Right lung (tissue), 5 donors: ENCODE results near the gene LRRC26. TPM values are rescaled to one million over a fixed set of nuclear protein-coding genes. Genes with fewer than 3 reads are reported as not detected.

Source experiments
- DNase-seq, 2 donors: peaks; one replicate each; pipeline ENCODE4 v3.0.0-alpha.2; 2013
- polyA plus RNA-seq, 5 donors: library from polyadenylated mRNA; unstranded; fragments of 120-200 nt; gene quantifications; one replicate each; pipeline versions ENCODE4 v1.2.1 to v1.2.3, GENCODE V29; 2013; ENCODE audit warnings: inconsistent platforms in 1 of 5, low replicate concordance in 1 of 5; ENCODE audit not compliant: insufficient read length in 5 of 5, insufficient read depth in 1 of 5

LRRC26 gene
- polyA plus RNA-seq, 5 donors: 0.23 to 0.49 (median 0.37) TPM; not detected in 1

DNA sequence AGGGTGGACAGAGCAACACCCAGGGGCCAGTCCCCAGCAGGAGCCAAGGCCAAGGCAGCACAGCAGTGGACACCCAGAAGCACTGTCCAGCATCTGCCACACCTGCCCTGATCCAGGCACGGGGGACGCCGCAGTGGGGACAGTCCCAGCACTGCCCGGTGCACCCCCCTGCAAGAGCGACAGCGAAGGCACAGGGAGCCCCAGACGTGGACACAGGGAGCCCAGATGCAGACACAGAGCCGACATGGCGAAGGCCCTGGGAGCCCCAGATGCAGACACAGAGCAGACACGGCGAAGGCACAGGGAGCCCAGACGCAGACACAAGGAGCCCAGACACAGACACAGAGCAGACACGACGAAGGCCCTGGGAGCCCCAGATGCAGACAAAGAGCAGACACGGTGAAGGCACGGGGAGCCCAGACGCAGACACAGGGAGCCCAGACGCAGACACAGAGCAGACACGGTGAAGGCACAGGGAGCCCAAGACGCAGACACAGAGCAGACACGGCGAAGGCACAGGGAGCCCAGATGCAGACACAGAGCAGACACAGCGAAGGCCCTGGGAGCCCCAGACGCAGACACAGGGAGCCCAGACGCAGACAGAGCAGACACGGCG, 14.2 kb upstream of the LRRC26 start:
- DNase-seq: no peak

DNA sequence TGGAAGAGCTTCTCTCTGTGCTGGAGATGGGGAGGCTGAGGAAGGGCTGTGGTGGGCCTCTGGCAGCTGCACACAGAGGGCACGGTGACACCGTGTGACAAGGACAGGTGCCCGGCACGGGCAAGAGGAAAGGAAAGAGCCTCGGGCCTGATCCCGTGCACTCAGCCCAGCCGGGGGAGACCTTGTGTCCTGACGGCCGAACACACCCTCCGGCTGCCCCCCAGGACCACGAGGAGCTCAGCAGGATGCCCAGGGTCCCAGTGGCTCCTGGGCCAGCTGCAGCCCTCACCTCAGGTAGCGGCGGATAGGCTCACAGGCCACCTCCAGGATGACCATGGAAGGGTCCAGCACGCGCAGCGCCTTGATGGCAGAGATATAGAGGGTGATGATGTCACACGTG, 13.0 kb upstream of the LRRC26 start:
- DNase-seq: no peak

DNA sequence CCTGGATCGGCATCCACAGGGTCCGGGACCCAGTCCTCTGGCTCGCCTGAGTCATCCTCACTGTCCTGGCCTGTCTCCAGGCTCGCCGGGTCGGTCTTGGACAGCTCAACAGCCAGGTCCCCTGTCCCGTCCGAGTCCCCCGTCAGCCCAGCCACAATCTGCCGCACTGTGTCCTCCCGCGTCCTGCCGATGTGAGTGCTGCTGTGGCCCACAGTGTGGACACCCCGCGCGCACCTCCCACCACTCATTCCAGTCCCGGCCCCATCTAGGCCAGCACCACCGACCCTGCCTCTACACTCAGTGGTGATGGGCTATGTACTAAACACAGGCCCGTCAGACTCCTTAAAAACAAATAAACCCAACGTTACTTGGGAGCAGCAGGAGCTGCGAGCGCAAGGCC, 11.8 kb upstream of the LRRC26 start:
- DNase-seq: no peak

DNA sequence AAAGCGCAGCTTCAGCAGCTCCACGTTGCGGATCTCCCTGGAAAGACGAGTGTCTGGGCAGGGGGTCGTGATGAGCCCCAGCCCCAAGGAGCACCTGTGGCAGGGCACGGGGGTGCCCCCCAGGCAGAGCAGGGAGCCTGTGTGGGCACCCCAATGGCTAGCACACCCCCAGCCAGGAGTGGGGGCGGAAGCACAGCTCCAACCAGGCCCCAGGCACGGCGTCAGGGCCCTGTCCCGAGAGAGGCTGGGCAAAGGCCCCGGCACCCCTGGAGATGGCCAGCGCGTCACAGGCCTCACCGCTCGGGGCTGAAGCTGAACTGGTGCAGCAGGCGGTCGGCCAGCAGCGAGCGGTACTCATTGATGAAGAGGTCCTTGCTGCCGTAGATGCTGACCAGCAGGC, 10.6 kb upstream of the LRRC26 start:
- DNase-seq: no peak

DNA sequence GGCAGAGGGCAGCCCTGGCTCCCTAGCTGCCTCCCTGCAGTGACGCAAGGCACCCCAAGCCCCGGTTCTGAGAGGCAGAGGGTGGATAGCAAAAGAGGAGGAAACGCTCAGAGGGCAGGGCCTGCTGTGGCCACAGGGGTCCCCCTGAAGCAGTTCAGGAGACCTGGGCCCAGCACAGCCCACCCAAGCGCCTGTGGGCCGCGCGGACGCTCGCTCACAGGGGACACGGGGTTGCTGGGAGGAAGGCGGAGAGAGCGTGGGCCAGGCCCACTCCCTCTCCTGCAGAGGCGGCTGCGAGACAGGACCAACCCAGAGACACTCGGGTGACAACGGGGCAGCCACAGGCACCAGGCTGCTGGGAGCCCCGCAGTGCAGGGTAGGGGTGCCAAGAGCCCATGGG, 9.9 kb upstream of the LRRC26 start:
- no peak for DNase-seq

GRCh38 chr9:137178939-137179630, 9.2 kb upstream of the LRRC26 start:
- DNase-seq: no peak

GRCh38 chr9:137178201-137178938, 8.5 kb upstream of the LRRC26 start:
- no peak for DNase-seq

DNA sequence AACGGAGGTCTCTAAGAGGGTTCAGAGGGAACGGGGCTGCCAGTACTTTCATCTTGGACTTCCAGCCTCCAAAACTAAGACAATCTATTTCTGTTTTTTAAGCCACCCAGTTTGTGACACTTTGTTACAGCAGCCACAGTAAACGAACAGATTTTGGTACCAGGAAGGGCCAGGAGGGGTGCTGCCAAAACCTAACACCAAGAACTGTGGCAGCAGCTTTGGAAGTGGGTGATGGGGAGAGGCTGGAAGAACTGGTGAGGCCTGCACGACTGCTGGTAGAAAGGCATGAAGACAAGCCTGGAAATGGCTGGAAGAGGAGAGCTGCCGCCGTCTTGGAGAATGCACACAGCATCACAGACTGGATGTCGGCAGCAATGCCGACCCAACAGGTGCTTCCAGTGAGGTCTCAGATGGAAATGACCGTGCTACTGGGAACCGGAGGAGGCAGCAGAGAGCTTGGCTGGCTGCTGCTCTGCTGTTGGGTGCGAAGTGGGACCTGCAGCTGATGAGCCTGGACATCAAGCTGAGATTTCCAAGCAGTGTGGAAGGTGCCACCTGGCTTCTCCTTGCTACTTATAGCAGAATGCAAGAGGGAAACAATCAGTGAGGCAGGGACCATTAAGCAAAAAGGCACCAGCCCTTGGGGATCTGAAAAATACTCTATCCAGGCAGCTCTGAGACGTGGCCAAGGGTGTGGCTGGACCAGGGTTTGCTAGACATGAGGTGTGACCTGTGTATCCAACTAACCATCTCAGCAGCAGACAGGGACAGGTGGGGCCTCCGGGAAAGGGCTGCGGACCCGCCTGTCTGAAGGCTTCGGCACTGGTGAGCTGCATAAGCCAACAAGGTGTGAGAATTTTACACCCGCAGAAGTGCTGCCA, 6.7 kb upstream of the LRRC26 start:
- no peak for DNase-seq

- no peak for DNase-seq
These were observed 5.6 kb upstream of the LRRC26 start for GRCh38 chr9:137175345-137175961.

GRCh38 chr9:137174722-137175293, 5.0 kb upstream of the LRRC26 start:
- no peak for DNase-seq

DNA sequence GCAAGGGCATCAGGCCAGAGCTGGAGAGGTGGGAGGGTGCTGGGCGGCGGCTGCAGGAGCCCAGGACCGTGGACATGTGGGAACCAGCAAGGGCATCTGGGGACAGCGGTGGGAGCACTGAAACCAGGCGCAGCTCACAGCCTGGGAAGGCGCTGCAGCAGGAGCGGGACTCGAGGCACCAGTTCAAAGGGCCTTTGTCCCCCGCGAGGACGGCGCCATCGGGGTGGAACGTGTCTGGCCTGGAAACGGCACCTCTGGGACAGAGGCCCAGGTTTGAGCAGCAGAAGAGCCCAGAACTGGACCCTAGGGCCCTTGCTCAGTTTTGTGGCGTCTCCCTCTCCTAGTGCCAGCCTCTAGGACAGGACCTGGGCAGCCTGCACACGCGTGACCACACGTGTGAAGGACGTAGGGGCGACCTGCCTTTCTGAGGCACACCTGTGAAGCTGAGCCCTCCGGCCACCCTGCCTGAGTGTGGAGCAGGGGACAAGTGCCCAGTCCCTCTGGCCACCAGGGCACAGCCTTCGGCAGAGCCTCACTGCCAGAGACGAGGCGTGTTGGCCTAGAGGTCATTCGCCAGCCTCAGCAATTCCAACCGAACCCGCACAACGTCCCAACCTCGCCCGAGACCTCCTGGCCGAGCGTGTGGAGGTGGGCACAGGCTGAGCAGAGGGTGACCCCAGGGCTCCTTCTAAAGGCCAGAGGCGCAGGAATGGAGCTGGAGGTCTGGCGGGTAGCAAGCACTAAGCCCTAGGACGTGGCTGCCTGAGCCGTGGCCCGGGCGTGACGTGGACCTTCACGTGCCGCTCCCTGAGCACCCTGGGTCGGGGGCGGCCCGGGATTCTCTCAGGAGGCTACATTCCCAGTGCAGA, 4.2 kb upstream of the LRRC26 start:
- no peak for DNase-seq

- no peak for DNase-seq
These were observed 3.3 kb upstream of the LRRC26 start for GRCh38 chr9:137172901-137173795.

- DNase-seq: no peak
These were observed 1.5 kb upstream of the LRRC26 start for GRCh38 chr9:137171149-137171900.

GRCh38 chr9:137170486-137171148, 766 bp upstream of the LRRC26 start:
- DNase-seq: no peak

DNA sequence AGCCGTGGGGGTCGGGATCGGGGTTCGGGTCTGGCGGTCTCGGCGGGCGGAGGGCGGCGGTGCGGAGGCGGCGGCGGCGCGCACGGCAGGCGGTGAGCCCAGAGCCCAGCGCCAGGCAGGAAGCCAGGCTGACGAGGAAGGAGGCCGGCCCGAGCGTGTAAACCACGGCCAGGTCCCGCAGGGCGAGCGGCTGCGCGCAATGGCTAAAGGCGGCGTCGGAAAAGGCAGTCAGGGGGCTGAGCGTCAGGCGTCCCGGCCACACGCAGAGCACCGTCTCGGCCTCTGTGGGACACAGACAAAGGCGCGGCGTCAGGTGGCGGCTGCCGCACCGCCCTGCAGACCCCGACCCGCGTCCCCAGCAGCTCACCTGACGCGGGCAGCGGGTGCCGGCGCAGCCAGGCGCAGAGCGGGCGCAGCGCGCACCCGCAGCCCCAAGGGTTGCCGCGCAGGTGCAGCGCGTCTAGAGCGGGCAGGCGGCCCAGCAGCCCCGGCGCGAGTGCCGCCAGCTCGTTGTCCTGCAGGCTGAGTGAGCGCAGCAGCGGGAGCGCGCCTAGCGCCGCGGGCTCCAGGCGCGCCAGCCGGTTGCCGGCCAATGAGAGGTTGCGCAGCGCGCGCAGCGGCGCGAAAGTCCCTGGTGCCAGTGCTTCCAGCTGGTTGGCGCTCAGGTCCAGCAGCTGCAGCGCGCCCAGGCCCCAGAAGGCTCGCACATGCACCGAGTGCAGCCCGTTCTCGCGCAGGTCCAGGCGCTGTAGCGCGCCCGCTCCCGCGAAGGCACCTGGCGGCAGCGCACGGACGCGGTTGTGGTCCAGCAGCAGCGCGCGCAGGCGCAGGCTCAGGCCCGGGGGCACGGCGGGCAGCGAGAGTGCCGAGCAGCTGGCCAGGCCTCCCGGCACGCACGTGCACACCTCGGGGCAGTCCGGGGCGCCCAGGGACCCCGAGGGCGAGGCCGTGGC, 671 bp downstream of the LRRC26 start:
- peak; percentile 32 to 45 for DNase-seq

- DNase-seq: no peak
These were observed 1.3 kb downstream of the LRRC26 start for GRCh38 chr9:137168573-137168903.
